Inflammatory macrophage treated with lipopolysaccharide for 4 hours (primary cell): Measurements from ENCODE around the gene ZNF839.

Experiments used
- DNase-seq: peaks from one replicate; pipeline ENCODE4 v3.0.0-alpha.2; 2020

Gene ZNF839

GRCh38 chr14:102389246-102389645 is 69.7 kb downstream of the ZNF839 start:
- peak; percentile 82 for DNase-seq

GRCh38 chr14:102390064-102390855 is 70.7 kb downstream of the ZNF839 start:
- DNase-seq: no peak
